Measurements from ENCODE around the gene KATNAL2. TPM values are rescaled to one million over a fixed set of nuclear protein-coding genes. Genes with fewer than 3 reads are reported as not detected.

KATNAL2 gene
- polyA plus RNA-seq, 3 donors, result 0.35 to 0.36 TPM; not detected in 1

GRCh38 chr18:46886893-46887292 is 30.5 kb upstream of the KATNAL2 start:
- peaks cover 30 to 35% of the 10 kb centered on the region in 2 donors for H3K36me3 Mint-ChIP-seq

GRCh38 chr18:46888965-46889364 is 28.4 kb upstream of the KATNAL2 start:
- Mint-ChIP-seq H3K4me3 (no peak overlapping the region), H3K27me3 (ENCODE audit: low read depth in 3 of 3) (no peaks in the 10 kb centered on the region), H3K36me3 (peaks cover 30 to 36% of the 10 kb centered on the region in 2 donors), H3K4me1 (no peaks in the 10 kb centered on the region), H3K27ac (no peak overlapping the region), H3K9me3 (peaks cover 17 to 38% (median 24%) of the 10 kb centered on the region in 7 donors)
- no peak overlapping the region for H3K4me3 ChIP-seq (replicated peaks in 1 of 3; ENCODE audit: low read depth in 2 of 3, low read length in 3 of 3)
- no CpG with 5 or more reads among the region's 1 CpG for WGBS (ENCODE audit: insufficient coverage)
- H3K9me3 ChIP-seq (replicated peaks in 1 of 2; ENCODE audit: control insufficient read depth in 1 of 2, insufficient read depth in 1 of 2, low read length in 2 of 2), result peaks cover 14 to 18% of the 10 kb centered on the region in 2 donors
- H3K79me2 ChIP-seq (ENCODE audit: insufficient read depth, low read length), result peaks cover 6% of the 10 kb centered on the region
- no peak for TF ChIP-seq CTCF (IDR thresholded peaks at IDR 0.05)
- no peaks in the 10 kb centered on the region for H3K4me1 ChIP-seq (ENCODE audit: control insufficient read depth in 1 of 2, insufficient read depth in 2 of 2, low read length in 2 of 2)
- no peak overlapping the region for H3K27ac ChIP-seq (ENCODE audit: low read depth in 1 of 2, low read length in 2 of 2)
- intact Hi-C loops (cut with micrococcal nuclease), result no loop called here
- H4K20me1 ChIP-seq (ENCODE audit: insufficient read depth, low read length), result no peaks in the 10 kb centered on the region
- H3K4me2 ChIP-seq (replicated peaks; ENCODE audit: extremely low read depth, low read length, poor library complexity, severe bottlenecking), result no peak overlapping the region
- no peak overlapping the region for H3K9ac ChIP-seq (ENCODE audit: insufficient read depth, low read length, poor library complexity, severe bottlenecking)
- no peak overlapping the region for H2AFZ ChIP-seq (ENCODE audit: insufficient read depth, low read depth, low read length, poor library complexity, severe bottlenecking)
- DNase-seq, result no peak
- peaks cover 19 to 26% of the 10 kb centered on the region in 2 donors for H3K36me3 ChIP-seq (replicated peaks in 1 of 2; ENCODE audit: control insufficient read depth in 1 of 2, insufficient read depth in 2 of 2, low read length in 2 of 2)
- no peaks in the 10 kb centered on the region for H3K27me3 ChIP-seq (ENCODE audit: control insufficient read depth in 2 of 2, insufficient read depth in 2 of 2, low read length in 2 of 2)

More at GRCh38 chr18:46886893-46887292, 30.5 kb upstream of the KATNAL2 start:
- no CpG with 5 or more reads among the region's 2 CpGs for WGBS (ENCODE audit: insufficient coverage)
- H2AFZ ChIP-seq (ENCODE audit: insufficient read depth, low read depth, low read length, poor library complexity, severe bottlenecking), result no peak overlapping the region
- Mint-ChIP-seq H3K9me3 (peaks cover 17 to 38% (median 24%) of the 10 kb centered on the region in 7 donors), H3K27ac (no peak overlapping the region), H3K4me3 (no peak overlapping the region), H3K4me1 (no peaks in the 10 kb centered on the region), H3K27me3 (ENCODE audit: low read depth in 3 of 3) (no peaks in the 10 kb centered on the region)
- TF ChIP-seq CTCF (IDR thresholded peaks at IDR 0.05), result no peak
- H3K9ac ChIP-seq (ENCODE audit: insufficient read depth, low read length, poor library complexity, severe bottlenecking), result no peak overlapping the region
- peaks cover 6% of the 10 kb centered on the region for H3K79me2 ChIP-seq (ENCODE audit: insufficient read depth, low read length)
- no peaks in the 10 kb centered on the region for H4K20me1 ChIP-seq (ENCODE audit: insufficient read depth, low read length)
- H3K27me3 ChIP-seq (ENCODE audit: control insufficient read depth in 2 of 2, insufficient read depth in 2 of 2, low read length in 2 of 2), result no peaks in the 10 kb centered on the region
- no peak overlapping the region for H3K4me3 ChIP-seq (replicated peaks in 1 of 3; ENCODE audit: low read depth in 2 of 3, low read length in 3 of 3)
- H3K36me3 ChIP-seq (replicated peaks in 1 of 2; ENCODE audit: control insufficient read depth in 1 of 2, insufficient read depth in 2 of 2, low read length in 2 of 2), result peaks cover 19 to 26% of the 10 kb centered on the region in 2 donors
- no peak for DNase-seq
- peaks cover 14 to 18% of the 10 kb centered on the region in 2 donors for H3K9me3 ChIP-seq (replicated peaks in 1 of 2; ENCODE audit: control insufficient read depth in 1 of 2, insufficient read depth in 1 of 2, low read length in 2 of 2)
- H3K27ac ChIP-seq (ENCODE audit: low read depth in 1 of 2, low read length in 2 of 2), result no peak overlapping the region
- intact Hi-C loops (cut with micrococcal nuclease), result no loop called here
- no peaks in the 10 kb centered on the region for H3K4me1 ChIP-seq (ENCODE audit: control insufficient read depth in 1 of 2, insufficient read depth in 2 of 2, low read length in 2 of 2)
- H3K4me2 ChIP-seq (replicated peaks; ENCODE audit: extremely low read depth, low read length, poor library complexity, severe bottlenecking), result no peak overlapping the region
